ENCODE data around the gene HK3. TPM values are rescaled to one million over a fixed set of nuclear protein-coding genes. Genes with fewer than 3 reads are reported as not detected.

HK3 gene
- total RNA-seq, 1 donor from 2014 or later: not detected

DNA sequence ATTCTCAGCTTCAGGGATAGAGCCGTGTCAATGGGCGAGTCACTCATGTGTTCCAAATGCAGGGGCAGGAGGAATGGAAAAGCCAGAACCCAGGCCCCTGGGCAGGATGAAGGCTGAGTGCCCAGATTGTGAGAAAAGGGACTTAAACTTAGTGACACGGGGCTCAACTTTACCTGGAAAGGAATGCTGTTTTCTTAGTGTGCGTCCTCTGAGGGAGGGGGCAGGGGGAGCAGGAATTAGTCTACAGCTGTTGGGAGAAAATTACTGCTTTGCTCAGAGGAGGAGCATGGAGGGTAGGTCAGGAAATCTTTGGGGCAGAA lies 14.6 kb downstream of the HK3 start:
- no peak overlapping the region for H2AFZ ChIP-seq (replicated peaks)
- TF ChIP-seq EZH2 (IDR thresholded peaks at IDR 0.05) (no peak), EZH2phosphoT487 (IDR thresholded peaks at IDR 0.05) (no peak)
- TF ChIP-seq, protein P1, sequence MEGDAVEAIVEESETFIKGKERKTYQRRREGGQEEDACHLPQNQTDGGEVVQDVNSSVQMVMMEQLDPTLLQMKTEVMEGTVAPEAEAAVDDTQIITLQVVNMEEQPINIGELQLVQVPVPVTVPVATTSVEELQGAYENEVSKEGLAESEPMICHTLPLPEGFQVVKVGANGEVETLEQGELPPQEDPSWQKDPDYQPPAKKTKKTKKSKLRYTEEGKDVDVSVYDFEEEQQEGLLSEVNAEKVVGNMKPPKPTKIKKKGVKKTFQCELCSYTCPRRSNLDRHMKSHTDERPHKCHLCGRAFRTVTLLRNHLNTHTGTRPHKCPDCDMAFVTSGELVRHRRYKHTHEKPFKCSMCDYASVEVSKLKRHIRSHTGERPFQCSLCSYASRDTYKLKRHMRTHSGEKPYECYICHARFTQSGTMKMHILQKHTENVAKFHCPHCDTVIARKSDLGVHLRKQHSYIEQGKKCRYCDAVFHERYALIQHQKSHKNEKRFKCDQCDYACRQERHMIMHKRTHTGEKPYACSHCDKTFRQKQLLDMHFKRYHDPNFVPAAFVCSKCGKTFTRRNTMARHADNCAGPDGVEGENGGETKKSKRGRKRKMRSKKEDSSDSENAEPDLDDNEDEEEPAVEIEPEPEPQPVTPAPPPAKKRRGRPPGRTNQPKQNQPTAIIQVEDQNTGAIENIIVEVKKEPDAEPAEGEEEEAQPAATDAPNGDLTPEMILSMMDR (IDR thresholded peaks at IDR 0.05): no peak
- H3K27ac ChIP-seq: no peak overlapping the region
- peaks cover 12% of the 10 kb centered on the region for H3F3A ChIP-seq (ENCODE audit: low read depth)
- peaks cover 38% of the 10 kb centered on the region for H3K4me1 Mint-ChIP-seq
- H3K36me3 ChIP-seq: no peaks in the 10 kb centered on the region
- peak; percentile 48 for DNase-seq (ENCODE audit: low spot score)
- no peaks in the 10 kb centered on the region for H3K36me3 Mint-ChIP-seq
- peak overlapping the region; percentile 18 for H3K4me2 ChIP-seq
- H3K79me2 ChIP-seq (ENCODE audit: low read depth): no peaks in the 10 kb centered on the region
- peaks cover 11% of the 10 kb centered on the region for H3K4me1 ChIP-seq
- no peaks in the 10 kb centered on the region for H3K9me3 Mint-ChIP-seq
- no peak overlapping the region for H3K4me3 ChIP-seq
- no peaks in the 10 kb centered on the region for H3K9me3 ChIP-seq (ENCODE audit: low read depth)
- H3K27me3 ChIP-seq: no peaks in the 10 kb centered on the region
- H4K20me1 ChIP-seq (ENCODE audit: low read depth): no peaks in the 10 kb centered on the region
- H3K4me3 Mint-ChIP-seq: peak overlapping the region; percentile 17
- H3K27me3 Mint-ChIP-seq (ENCODE audit: insufficient read depth, low read depth): peaks cover 34% of the 10 kb centered on the region
- H3K9ac ChIP-seq: no peak overlapping the region
- peak overlapping the region; percentile 22 for H3K27ac Mint-ChIP-seq

DNA sequence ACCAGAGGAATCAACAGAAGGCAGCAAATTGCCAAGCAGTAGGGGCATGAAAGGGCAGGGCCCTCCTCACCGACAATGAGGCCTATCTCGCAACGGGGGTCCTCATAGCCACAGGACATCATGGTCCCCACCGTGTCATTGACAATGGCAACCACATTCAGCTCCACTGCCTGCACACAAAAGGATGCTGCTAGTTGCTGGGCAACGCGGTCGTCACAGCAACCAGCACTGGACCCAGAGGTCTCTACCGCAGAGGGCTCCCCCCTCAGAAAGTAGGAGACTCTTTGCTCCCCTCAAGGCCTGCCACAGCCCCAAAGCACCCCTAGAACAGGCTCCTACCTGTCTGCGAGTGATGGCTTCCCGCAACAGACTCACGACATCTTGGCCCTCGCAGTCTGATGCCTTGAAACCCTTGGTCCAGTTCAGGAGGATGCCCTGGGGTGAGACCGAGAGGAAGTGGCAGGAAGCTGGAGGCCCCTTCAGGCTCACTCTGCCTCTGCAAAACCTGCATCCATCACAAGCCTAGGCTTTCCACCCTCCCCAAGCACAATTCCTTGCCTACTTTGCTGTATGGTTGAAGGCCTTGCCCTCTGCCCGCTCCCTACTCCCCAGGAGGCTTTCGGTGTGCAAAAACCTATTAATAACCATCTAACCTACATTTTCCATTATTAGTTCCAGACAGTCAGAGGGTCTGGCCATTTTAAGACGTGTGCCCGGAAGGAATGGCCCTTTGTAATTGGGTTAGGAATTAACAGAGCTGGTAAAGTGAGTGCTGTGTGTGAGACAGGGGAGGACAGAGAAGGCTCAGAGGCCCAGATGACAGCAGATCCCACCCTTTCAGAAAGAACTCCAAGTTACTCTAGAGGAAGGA lies 15.2 kb downstream of the HK3 start:
- Histone ChIP-seq H3K79me2 (ENCODE audit: low read depth) (no peaks in the 10 kb centered on the region), H3K4me2 (no peak overlapping the region), H3K4me1 (peaks cover 11% of the 10 kb centered on the region), H2AFZ (replicated peaks) (no peak overlapping the region), H3F3A (ENCODE audit: low read depth) (peaks cover 12% of the 10 kb centered on the region), H3K9ac (no peak overlapping the region), H4K20me1 (ENCODE audit: low read depth) (no peaks in the 10 kb centered on the region), H3K36me3 (no peaks in the 10 kb centered on the region), H3K9me3 (ENCODE audit: low read depth) (no peaks in the 10 kb centered on the region), H3K27me3 (no peaks in the 10 kb centered on the region), H3K4me3 (no peak overlapping the region), H3K27ac (no peak overlapping the region)
- H3K4me1 Mint-ChIP-seq: peaks cover 38% of the 10 kb centered on the region
- H3K4me3 Mint-ChIP-seq: peak overlapping the region; percentile 55
- no peak for TF ChIP-seq EZH2 (IDR thresholded peaks at IDR 0.05)
- no peak for TF ChIP-seq EZH2phosphoT487 (IDR thresholded peaks at IDR 0.05)
- TF ChIP-seq, protein P1 (IDR thresholded peaks at IDR 0.05): peak; percentile 6
- no peaks in the 10 kb centered on the region for H3K36me3 Mint-ChIP-seq
- no peaks in the 10 kb centered on the region for H3K9me3 Mint-ChIP-seq
- H3K27ac Mint-ChIP-seq: peak overlapping the region; percentile 80
- peaks cover 36% of the 10 kb centered on the region for H3K27me3 Mint-ChIP-seq (ENCODE audit: insufficient read depth, low read depth)
- no peak for DNase-seq (ENCODE audit: low spot score)

DNA sequence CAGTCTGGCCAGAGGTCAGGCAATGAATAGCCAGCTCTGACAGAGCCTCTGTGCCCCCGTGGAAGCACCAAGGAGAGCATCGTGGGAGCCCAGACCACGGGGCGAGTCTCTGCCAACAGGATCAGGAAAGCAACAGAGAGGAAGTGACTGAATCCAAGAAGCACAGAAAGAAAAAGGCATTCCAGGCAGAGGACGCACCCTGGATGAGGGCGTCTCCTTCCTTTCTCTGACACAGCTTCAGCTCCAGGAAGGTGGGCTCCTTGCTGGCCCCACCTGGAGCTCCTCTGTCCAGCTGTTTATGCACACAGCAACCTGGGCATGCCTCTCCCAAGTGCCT lies 16.6 kb downstream of the HK3 start:
- peak overlapping the region; percentile 50 for H3K27ac Mint-ChIP-seq
- H3K4me3 Mint-ChIP-seq: peak overlapping the region; percentile 26
- peaks cover 33% of the 10 kb centered on the region for H3K27me3 Mint-ChIP-seq (ENCODE audit: insufficient read depth, low read depth)
- DNase-seq (ENCODE audit: low spot score): no peak
- H3K36me3 ChIP-seq: no peaks in the 10 kb centered on the region
- H3K9me3 Mint-ChIP-seq: no peaks in the 10 kb centered on the region
- no peak overlapping the region for H3K27ac ChIP-seq
- peaks cover 16% of the 10 kb centered on the region for H3K4me1 ChIP-seq
- no peak for TF ChIP-seq EZH2phosphoT487 (IDR thresholded peaks at IDR 0.05)
- TF ChIP-seq, protein P1 (IDR thresholded peaks at IDR 0.05): no peak
- TF ChIP-seq EZH2 (IDR thresholded peaks at IDR 0.05): no peak
- peaks cover 12% of the 10 kb centered on the region for H3F3A ChIP-seq (ENCODE audit: low read depth)
- no peak overlapping the region for H2AFZ ChIP-seq (replicated peaks)
- no peak overlapping the region for H3K4me3 ChIP-seq
- peaks cover 41% of the 10 kb centered on the region for H3K4me1 Mint-ChIP-seq
- H3K9ac ChIP-seq: no peak overlapping the region
- no peaks in the 10 kb centered on the region for H4K20me1 ChIP-seq (ENCODE audit: low read depth)
- no peaks in the 10 kb centered on the region for H3K79me2 ChIP-seq (ENCODE audit: low read depth)
- H3K4me2 ChIP-seq: no peak overlapping the region
- no peaks in the 10 kb centered on the region for H3K27me3 ChIP-seq
- H3K36me3 Mint-ChIP-seq: no peaks in the 10 kb centered on the region
- no peaks in the 10 kb centered on the region for H3K9me3 ChIP-seq (ENCODE audit: low read depth)

Measured in neural progenitor cell (in vitro differentiated cells).